ENCODE measurements around the gene ACSF3.

The ACSF3 gene

DNA sequence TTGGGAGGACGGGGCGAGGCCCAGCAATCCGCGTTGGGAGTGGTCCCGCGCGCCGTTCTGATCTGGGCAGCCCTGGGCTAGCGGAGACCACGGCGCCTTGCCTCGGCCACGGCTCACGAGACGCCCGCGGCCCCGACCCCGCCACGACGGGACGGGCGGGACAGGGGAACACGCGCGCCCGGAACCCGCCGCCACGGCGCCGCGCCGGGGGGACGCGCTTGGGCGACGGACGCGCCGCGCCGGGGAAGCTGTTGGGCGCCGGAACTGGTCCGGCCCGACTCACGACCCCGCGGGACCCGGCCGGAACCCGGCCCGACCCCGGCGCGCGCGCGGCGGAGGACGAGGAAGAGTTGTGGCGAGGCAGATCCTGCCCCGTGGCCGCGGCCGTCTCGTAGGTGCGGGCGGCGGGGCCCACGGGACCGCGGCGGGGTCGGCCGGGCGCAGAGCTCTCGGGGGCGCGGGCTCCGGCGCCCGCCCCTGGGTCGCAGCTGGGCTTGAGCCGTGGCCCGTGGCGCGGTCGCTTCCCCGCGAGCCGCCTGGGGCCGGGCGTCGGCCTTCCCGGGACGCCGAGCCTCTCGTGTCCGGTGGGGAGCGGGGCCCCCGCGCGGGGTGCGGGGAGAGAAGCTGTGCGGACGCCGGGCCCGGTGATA lies at the start of gene ACSF3:
ACSF3 (plus strand) TSS at position 251 of the 650 bp plus-strand sequence. CDS start 6,830 bp downstream, outside the sequence.
- peak; percentile 62 for DNase-seq (ENCODE audit: low spot score)

DNA sequence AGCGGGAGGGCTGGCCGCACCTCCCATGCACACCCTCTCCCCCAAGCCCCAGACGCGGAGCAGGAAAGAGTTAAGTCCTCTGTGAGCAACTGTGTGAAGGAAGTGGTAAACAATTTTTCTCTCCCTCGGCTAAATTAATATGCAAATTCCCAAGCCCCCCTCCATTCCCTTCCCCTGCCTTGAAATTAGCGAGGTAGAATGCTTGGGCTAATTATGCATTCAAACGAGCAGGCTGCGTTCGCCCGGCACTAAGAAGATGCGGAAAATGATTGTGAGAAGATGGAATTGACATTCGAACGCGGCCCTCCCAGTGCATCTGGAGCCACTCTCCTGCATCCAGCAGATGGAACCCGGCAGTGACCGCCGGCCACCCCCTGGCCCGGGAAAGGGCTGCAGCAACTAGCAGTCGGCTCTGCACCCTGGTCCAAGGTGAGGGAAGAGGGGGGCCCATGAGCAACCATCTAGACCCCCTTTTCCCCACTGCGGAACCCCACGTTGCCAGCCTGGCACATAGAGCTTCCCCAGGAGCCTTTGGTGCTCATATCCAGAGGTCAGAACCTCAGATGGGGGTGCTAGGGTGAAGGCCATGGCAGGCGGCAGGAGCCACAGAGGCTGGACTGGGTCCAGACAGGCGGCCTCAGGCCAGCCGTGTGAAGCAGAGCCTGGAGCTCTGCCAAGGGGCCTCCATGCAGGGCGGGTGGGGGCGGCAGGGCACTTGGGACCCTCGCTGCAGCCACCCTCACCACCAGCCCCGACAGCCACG lies 49.1 kb upstream of the ACSF3 start:
- DNase-seq (ENCODE audit: low spot score) = no peak

DNA sequence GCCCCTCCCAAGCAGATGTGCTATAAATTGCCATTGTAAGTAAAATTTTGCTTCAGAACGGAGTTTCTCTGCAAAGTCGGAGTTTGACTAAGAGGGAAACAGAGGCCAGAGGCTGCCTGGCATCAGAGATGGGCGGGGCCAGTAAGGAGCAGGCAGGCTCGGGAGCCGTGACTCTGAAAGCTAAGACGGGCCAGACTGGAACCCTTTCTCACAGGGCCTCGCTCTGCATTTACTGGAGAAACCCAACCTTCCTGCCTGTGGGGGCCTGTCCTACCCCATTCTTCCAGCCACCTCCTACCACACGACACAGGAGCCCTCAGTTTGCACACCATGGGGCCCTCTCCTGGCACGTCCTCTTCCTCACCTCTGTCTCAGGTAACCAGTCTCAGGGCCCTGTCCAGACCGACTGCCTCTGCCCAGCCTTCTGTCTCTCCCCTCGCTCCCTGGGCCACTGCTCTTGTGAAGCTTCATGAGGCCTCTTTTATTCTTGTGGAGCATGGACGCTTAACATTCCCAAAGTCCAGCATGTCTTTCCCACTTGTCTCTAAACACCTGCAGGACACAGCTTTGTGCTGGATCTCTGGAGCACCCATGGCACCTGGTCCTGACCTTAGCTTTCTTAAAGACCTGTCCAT lies 48.4 kb upstream of the ACSF3 start:
- DNase-seq (ENCODE audit: low spot score) = no peak

DNA sequence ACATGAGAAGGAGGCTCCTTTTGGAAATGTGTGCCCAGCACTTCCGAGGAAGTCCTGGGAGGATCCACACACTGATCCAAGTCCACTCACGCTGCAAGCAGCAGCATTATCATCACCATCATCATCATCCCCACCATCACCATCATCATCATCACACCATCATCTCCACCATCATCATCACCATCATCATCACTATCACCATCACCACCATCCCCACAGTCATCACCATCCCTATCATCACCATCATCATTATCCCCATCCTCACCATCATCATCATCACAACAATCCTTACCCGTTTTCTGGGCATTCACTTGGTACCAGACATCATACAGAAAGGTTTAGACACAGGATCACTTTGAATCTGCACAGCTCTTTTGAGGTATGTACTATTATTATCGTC lies 47.8 kb upstream of the ACSF3 start:
- no peak for DNase-seq (ENCODE audit: low spot score)

DNA sequence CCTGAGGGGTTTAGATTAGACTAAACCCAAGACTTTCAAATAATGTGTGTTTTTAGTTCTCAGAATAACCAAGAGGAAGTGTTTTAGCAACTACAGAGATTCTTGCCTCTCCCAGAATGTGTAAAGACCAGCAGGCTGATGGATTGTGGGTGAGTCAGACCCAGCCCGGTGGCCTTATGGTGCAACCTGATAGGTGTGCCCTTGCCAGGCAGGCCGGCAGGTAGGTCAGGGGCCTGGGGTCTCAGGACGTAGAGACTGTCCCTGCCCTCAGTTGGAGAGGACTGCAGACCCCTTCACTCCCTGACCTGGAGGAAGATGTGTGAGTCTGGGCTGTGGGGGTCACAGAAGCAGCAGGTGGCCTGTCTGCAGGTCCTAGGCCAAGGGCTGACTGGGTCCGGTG lies 47.2 kb upstream of the ACSF3 start:
- DNase-seq (ENCODE audit: low spot score) = no peak

DNA sequence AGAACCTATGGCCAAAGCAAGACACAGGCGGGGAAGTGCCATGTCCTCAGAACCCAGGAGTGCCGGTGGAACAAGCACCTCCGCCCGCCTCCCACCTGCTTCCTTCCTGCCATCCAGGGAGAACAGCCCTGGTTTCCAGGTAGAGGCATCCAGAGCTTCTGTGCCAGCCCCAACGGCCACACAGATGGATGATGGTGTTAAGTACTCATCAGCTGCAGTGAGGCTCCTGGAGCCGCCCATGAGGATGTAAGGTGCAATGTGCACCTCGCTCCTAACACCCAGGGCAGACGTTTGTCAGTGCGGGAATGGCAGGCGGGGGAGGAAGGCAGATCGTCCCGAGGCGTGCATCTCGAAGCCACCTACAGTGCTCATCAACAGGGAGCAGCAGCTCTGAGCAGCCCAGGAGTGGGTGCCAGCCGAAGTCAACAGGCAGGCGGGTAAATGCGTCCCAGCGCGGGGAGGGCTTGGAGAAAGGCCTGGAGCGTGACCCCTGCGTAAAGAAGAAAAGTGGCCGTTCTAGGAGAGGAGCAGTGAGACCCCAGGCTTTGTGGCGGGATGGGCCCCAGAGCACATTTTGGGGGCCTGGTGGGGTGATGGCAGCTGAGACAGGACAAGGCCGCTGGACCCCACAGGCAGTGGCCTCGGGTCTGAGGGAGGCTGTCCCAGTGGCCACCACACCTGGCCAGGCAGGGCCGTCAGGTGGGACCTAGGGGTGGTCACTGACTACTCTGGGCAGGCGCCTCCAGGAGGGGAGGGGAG lies 46.1 kb upstream of the ACSF3 start:
- DNase-seq (ENCODE audit: low spot score) = no peak

DNA sequence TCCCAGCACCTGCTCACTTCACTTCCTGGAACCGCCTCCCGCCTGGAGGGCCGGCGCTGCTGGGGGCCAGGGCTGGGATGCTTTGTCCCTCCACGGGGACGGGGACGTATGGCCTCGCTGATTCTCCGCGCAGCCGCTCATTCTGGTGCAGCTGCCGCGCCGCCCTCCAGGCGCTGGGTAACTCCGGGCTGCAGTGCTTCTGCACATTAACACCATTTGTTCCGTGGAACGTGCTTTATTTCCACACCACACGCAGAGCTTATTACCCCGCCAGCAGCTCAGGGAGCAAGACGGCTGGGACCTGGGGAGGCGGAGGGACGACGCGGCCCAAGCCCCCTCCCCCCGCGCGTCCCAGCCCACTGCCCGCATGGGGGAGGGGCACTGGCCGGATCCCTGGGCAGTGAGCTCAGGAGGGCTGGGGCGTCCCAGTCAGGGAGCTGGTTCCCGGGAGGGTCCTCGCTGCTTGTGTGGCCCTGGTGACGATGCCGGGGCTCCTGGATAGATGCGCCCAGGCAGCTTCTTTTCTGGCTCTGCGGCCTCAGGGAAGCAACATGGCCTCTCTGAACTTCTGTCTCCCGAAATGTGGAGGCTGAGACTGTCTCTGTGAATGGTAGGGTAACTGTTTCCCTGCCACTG lies 45.4 kb upstream of the ACSF3 start:
- no peak for DNase-seq (ENCODE audit: low spot score)

DNA sequence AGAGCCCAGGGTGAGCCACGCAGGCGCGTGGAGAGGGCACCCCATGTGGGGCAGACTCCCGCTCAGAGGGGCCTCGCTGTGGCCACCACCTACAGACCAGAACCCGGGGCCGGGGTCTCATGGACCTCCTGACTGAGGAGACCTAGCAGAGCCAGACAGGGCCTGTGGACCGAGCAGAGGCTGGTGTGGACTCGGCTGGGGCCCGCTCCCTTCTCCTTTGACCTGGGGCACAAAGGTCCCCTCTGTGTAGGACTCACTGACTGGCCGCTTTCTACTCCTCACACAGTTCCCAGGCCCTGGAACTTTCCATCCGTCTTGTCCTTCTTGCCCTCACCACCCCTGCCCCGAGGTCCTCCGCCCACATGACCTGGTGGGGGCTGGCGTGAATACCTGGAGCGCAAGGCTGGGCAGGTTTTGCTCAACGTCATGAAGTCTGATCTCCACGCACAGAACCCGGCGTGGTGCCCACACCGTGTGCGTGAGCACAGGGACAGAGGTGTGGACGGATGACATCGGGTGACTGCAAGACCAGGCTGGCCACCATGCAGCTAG lies 44.7 kb upstream of the ACSF3 start:
- no peak for DNase-seq (ENCODE audit: low spot score)

DNA sequence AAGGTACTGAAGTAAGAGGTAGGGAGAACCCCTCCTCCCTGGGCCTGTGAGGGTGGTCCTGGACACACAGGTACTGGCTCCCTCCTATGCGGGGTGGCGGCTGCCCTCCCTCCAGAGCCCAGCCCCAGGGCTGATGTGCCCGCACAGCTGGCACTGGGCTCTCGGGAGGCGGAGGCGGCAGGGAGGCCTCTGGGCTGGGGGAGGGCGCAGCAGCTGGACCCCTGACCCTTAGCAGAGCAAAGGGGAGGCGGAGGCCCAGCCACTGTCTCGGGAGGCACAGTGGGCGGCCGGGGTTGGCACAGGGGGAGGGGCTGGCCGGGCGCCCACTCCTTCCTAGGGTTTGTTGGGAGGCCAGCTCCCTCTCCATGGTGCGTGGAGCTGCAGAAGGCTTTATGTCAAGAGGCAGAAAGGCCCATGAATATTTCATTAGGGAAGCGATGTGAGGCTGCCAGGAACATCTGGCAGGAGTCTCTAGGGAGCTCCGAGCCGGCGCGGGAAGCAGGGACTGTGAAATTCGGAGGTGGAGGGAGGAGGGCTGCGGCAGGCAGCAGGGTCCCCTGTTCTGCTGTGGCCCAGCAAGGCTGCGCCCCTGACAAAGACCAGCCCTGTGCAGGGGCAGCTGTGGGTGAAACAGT lies 44.1 kb upstream of the ACSF3 start:
- no peak for DNase-seq (ENCODE audit: low spot score)

DNA sequence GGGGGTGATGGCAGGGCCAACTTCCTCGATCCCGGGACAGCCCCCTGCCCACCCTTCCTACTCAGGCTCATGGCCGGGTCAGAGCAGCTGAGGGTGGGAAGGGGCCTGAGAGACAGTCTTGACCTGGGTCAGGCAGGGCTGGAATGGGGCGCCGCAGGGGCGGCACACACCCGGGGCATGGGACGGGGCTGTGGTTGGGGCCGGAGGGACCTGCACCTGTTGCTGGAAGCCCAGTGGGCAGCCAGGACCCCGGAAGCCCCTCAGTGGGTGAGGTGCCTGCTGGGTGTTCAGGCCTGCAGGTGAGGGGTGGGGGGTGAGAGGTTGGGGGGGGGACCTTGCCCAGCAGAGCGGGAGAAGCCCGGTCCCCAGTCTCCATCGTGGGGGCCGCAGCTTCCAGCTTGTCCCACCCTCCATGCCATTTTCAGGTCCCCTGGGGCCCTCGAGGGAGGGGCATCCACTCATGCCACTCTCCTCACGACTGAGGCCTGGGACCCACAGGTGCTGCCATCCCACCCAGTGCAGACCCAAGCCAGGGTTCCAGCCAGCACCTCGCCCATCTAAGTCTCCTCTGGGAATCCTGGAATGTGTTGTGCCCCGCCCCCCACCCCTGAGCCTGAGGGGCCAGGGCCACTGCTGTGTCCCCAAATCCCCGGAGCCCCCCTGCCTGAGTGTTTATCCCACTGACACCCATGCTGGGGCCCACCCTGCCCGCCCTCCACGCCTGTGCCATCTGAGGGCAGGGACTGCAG lies 43.4 kb upstream of the ACSF3 start:
- DNase-seq (ENCODE audit: low spot score) = no peak

DNA sequence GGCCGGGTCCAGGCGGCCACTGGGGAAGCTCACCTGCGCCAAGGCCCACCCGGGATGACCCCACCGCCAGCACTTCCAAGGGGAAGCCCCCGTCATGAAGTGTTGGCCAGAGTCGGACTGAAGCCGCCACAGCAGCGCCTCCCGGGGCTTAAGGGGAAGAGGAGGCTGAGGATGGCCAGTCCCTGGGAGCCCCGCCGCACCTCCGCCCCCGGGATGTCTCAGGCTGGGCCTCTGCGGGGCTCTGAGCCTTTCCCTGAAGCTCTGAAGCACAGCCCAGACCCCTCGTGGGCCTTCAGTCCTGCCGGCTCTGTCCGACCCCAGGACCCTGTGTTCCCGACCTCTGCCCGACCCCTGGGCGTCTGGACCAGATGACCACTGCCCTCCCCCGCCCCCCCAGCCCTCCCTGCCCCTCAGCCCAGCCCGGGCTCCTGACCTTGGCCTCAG lies 42.8 kb upstream of the ACSF3 start:
- no peak for DNase-seq (ENCODE audit: low spot score)

DNA sequence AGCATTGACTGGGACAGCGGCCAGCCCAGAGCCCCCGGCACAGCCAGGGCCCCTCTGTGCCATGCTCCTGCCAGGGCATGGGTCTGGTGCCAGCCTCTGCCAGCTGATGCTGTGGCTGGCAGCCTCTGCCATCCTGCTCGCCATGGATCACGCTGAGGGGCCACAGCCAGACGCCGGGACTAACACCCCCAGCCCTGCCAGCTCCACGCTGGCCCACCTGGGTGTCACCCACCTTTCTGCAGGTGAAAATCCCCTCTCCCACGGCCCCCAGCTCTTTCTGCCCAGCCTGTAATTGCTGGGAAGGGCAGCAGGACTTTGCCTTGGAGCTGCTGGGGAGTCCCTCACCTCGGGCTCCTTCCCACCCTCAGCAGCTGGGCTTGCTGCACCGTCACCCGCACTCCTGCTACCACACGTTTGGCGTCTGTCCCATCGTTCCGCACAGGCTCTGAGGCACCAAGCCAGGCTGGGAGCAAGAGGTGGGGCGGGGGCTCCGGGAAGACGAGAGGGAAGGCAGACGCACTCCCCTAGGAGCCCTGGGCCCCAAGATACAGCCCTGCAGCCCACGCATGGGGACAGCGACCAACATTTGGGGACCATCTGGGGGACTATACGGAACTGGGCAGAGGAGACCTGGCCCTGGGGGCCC lies 42.0 kb upstream of the ACSF3 start:
- no peak for DNase-seq (ENCODE audit: low spot score)

DNA sequence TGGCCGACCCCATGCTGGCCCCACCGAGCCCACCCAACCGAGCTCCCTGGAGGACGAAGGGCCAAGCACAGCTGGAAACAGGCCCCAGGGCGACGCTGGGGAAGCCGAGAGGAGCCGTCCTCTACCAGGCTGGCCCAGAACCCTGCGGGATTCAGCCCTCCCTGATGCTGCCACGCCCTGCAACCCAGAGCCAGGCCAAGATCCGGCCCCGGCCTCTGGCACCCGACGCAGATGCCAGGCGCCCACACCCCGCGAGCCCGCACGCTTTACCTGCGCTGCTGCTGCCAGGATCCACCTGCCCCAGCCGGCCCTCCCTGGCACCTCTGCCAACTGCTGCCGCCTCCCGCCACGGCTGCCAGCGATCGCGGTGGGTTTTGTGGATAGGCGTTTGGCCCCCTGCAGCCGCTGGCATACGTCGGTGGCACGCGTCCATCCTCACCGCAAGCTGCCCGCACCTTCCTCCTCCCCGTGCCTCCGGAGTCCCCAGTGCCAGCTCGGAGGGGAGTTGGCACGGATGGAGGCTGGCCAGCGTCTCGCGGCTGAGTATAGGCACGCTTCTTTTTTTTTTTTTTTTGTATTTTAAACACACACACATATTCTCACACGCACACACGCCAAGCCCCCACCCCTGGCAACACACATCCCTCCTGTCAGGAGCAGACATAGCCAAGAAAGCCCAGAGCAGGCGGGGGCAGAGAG lies 41.3 kb upstream of the ACSF3 start:
- no peak for DNase-seq (ENCODE audit: low spot score)

DNA sequence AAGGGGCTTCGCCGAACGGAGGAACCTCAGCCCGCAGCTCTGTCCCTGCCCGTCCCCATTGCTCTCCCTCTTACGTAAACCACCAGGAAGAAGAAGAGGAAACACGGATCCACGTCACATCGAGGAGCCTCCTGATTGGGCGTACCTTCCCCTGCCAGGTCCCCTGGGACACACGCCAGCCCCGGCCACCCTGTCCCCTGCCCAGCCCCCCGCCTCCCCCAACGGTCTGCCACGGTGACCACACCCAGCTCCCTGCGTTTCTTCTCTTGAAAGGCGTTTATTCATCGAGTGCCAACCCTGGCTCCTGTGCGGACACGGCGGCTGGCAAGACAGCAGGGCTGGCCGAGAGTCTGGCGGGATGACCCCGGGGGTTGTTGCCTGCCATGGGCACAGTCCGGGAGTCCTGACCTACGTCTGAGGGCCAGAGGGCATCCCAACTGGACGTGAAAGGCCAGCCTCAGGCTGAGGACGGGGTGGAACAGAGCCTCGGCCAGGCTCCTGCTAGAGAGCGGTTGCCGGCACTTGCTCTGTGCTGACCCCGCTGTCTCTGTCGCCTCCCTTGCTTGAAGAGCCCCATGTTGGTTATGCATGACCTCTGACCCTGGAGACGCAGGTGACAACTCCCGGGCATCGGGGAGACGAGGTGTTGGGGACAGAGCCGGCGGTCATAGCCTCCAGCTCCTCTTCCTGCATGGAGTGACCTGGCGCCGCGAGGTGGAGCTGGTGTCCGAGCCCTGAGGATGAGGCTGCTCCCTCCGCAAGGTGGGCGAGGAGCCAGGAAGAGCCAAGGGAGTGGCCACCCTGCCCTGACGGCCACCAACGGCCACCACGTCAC lies 40.5 kb upstream of the ACSF3 start:
- DNase-seq (ENCODE audit: low spot score) = no peak

DNA sequence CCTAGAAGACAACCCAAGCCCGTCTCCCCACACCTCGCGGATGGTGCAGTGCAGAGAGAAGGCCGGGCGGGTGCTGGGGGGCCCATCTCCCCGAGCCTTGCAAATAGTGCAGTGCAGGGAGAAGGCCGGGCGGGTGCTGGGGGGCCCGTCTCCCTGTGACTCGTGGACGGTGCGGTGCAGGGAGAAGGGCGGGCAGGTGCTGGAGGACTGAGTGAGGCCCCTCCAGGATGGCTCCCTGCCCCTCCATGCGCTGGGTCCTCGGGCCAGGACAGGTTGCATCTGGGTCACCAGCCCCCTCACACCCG lies 40.0 kb upstream of the ACSF3 start:
- DNase-seq (ENCODE audit: low spot score) = no peak

DNA sequence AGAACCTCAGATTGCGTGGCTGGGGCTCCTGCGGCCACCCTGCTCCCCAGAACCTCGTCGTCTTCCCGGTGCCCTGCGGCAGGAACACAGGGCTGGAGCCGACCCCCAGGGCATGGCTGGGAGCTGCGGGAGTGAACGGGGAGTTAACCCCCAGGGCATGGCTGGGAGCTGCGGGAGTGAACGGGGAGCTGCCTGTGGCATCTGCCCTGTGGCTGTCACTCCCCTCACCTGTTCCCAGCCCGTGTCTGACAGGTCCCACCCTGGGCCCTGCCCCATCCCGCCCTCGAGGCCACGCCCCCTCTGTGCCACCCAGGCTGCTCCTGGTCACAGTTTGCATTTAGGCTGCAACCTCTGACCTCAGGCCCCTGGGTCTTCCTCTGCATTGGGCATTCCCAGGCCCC lies 39.4 kb upstream of the ACSF3 start:
- no peak for DNase-seq (ENCODE audit: low spot score)

DNA sequence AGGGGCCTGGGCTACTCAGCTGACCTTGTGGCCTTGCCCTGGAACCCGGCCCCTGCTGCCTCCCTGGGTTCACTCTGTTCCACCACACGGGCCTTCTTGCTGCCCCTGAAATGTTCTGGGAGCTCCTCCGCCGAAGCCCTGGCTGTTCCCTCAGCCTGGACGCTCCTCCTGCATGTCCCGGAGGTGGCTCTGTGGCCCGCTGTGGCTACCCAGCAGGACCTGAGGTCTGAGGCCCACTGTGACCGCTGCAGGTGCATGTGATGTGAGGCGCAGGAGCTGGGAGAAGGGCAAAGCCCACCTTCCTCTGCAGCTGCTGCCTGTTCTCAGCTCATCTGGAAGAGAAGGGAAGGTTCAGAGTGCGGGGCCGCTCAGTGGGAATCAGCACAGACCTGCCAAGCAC lies 38.9 kb upstream of the ACSF3 start:
- DNase-seq (ENCODE audit: low spot score) = no peak

DNA sequence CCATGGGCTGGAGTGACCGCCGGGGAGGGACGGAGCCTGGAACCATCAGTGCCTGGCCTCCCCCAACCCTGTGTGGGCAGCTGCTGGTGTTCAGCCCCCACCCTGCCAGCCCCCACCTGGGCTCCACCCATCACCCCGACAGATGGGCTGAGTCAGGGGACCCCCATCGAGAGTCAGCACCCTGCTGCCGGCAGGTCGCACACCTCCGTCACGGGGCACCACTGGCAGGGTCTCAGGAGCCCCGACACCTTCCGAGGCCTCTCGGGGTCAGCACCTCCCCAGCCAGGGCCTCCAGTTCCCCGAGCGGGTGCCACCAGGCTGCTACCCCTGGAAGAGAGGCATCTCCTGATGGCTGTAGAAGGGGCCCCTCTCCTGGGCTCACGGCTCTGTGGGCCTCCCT lies 38.3 kb upstream of the ACSF3 start:
- DNase-seq (ENCODE audit: low spot score) = no peak

Measured in NAMALWA (cell line).